Measurements from ENCODE around the gene TMED4. TPM values are rescaled to one million over a fixed set of nuclear protein-coding genes. Genes with fewer than 3 reads are reported as not detected.

The TMED4 gene
- total RNA-seq, 1 experiment from 2014 or later: 67.3 TPM

- TF ChIP-seq MAX (IDR thresholded peaks at IDR 0.05) (no peak), ATF3 (IDR thresholded peaks at IDR 0.05) (no peak), FOSL1 (IDR thresholded peaks at IDR 0.05; ENCODE audit: low read depth) (no peak), ZNF274 (IDR thresholded peaks at IDR 0.05; ENCODE audit: low read depth, low read length) (no peak), CBX3 (IDR thresholded peaks at IDR 0.05; ENCODE audit: low read depth) (no peak), EZH2 (IDR thresholded peaks at IDR 0.05) (no peak), SP1 (IDR thresholded peaks at IDR 0.05; ENCODE audit: low read depth) (no peak), SIN3A (IDR thresholded peaks at IDR 0.05; ENCODE audit: low read depth) (no peak), CEBPB (IDR thresholded peaks at IDR 0.05; ENCODE audit: low read depth) (no peak), CTCF (IDR thresholded peaks at IDR 0.05 in 2 of 3, conservative IDR thresholded peaks at IDR 0.05 in 1 of 3; ENCODE audit: borderline replicate concordance in 1 of 3, insufficient read depth in 1 of 3, low read depth in 2 of 3, low read length in 2 of 3) (no peak), SRF (IDR thresholded peaks at IDR 0.05; ENCODE audit: low read depth) (no peak), JUND (IDR thresholded peaks at IDR 0.05) (no peak), ZFX (IDR thresholded peaks at IDR 0.05) (no peak), YY1 (IDR thresholded peaks at IDR 0.05; ENCODE audit: extremely low read depth, insufficient replicate concordance, low read depth, low read length) (no peak), EZH2phosphoT487 (IDR thresholded peaks at IDR 0.05; ENCODE audit: borderline replicate concordance) (no peak), EGR1 (IDR thresholded peaks at IDR 0.05; ENCODE audit: low read depth) (no peak), POLR2AphosphoS5 (IDR thresholded peaks at IDR 0.05; ENCODE audit: low read depth, low read length) (no peak), ZBTB33 (IDR thresholded peaks at IDR 0.05; ENCODE audit: extremely low read depth, insufficient replicate concordance, low read length) (no peak), POLR2A (IDR thresholded peaks at IDR 0.05; ENCODE audit: borderline replicate concordance, extremely low read depth, insufficient read depth, insufficient read length) (no peak)
- no peaks in the 10 kb centered on the region for H3K9me3 ChIP-seq (ENCODE audit: control insufficient read depth in 1 of 2, insufficient read depth in 1 of 2, low read depth in 1 of 2, low read length in 2 of 2)
- POLR2A ChIA-PET: no interaction called here
- H3K4me1 ChIP-seq (ENCODE audit: control insufficient read depth in 1 of 2, insufficient read depth in 2 of 2, low read length in 2 of 2): peaks cover 11% of the 10 kb centered on the region in 2 experiments
- BruUV-seq (replicated peaks): no TSS peak
- H3K36me3 ChIP-seq (ENCODE audit: control insufficient read depth in 1 of 2, insufficient read depth in 2 of 2, low read length in 2 of 2): no peaks in the 10 kb centered on the region
- H3K4me2 ChIP-seq (ENCODE audit: low read length): no peak overlapping the region
- no peaks in the 10 kb centered on the region for H3K79me2 ChIP-seq (ENCODE audit: insufficient read depth, low read length)
- no peak overlapping the region for H2AFZ ChIP-seq (ENCODE audit: low read depth, low read length, poor library complexity, severe bottlenecking)
- no peaks in the 10 kb centered on the region for H3K27me3 ChIP-seq (ENCODE audit: insufficient read depth, low read length)
- CTCF ChIA-PET: interaction anchor here (1.2 to 1.3 kb wide), 2 partner anchors 11 to 13 kb away, joined by 3 read pairs; no protein-coding TSS in a partner anchor
- H3K27ac ChIP-seq (ENCODE audit: low read depth, low read length): no peak overlapping the region
- ATAC-seq (no peak), DNase-seq (ENCODE audit: low read depth, low spot score) (no peak)
- RAD21 ChIA-PET (ENCODE audit: low non-redundant PET in 1 of 2, low total read pairs in 2 of 2, uncharacterized antibody in 2 of 2, unreplicated experiment in 2 of 2): no interaction called here
- H3K9me2 ChIP-seq (ENCODE audit: insufficient read depth): no peaks in the 10 kb centered on the region
- H4K20me1 ChIP-seq (ENCODE audit: insufficient read depth): no peaks in the 10 kb centered on the region
- no peak overlapping the region for H3K4me3 ChIP-seq (replicated peaks in 1 of 2; ENCODE audit: low read depth in 1 of 2, low read length in 2 of 2)
- no peak overlapping the region for H3K9ac ChIP-seq (ENCODE audit: low read length)
- intact Hi-C loops (cut with micrococcal nuclease): no loop called here
These were observed 34.3 kb downstream of the TMED4 start for GRCh38 chr7:44547536-44548231.
